SW480 (cell line): ENCODE measurements around the gene TNIP2.

Experiments
- DNase-seq: peaks from one replicate; pipeline ENCODE4 v3.0.0-alpha.2; 2016; ENCODE audit warnings: low spot score

The TNIP2 gene, protein sequence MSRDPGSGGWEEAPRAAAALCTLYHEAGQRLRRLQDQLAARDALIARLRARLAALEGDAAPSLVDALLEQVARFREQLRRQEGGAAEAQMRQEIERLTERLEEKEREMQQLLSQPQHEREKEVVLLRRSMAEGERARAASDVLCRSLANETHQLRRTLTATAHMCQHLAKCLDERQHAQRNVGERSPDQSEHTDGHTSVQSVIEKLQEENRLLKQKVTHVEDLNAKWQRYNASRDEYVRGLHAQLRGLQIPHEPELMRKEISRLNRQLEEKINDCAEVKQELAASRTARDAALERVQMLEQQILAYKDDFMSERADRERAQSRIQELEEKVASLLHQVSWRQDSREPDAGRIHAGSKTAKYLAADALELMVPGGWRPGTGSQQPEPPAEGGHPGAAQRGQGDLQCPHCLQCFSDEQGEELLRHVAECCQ

DNA sequence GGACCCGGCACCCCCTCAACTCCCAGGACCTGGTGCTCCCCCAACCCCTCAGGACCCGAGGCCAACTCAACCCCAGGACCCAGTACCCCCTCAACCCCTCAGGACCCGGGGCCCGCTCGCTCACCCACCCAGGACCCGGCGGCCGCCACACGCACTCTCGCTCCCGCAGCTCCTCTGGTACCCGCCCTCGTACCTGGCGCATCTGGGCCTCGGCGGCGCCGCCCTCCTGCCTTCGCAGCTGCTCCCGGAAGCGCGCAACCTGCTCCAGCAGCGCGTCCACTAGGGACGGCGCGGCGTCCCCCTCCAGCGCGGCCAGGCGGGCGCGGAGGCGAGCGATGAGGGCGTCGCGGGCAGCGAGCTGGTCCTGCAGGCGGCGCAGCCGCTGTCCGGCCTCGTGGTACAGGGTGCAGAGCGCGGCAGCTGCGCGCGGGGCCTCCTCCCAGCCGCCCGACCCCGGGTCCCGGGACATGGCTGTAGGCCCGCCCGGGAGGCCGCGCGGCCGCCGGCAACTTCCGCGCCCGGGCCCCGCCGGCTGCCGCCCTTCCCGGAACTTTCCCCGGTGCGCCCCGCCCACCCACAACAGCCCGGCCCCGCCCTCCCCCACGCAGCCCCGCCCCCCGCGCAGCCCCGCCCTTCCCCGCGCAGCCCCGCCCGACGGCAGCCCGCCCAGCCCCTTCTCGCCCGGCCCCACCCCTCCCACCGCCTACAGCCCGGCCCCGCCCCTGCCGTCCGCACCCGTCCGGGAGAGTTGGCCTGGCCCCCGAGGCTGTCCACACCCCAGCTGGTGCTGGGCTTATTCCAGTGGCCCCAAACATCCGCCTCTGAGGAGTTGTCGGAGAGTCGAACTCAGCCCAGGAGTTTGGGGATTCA is at the start of gene TNIP2:
Gene TNIP2 (minus strand): TSS at position 516 of the 870 bp plus-strand sequence. CDS start 47 bp downstream, at position 469.
- peak; percentile 69 for DNase-seq

DNA sequence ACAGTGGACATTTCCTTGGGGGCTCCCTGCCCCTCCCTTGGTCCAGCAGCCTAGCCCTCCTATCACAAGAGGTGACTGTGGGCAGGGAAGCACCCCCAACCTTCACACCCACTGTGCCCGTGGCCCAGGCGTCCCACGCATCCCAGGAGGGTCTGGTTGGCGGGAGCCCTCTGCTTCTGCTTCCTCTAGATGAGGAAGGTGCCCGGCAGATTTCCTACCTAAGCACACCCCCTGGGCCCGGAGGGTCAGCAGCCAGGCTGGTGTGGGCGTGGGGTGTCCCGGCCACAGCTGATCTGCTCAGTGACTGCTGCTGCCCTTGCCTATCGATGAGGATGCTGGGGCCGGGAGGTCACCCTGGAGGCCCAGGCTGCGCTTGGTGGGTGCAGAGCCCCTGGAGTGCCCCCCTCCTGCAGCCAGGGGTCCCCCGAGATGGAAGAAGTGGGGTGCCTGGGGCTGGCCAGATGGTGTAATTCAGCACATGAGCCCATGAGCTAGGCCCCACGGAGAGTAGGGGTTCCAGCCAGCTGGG is 48.9 kb upstream of the TNIP2 start:
- no peak for DNase-seq

DNA sequence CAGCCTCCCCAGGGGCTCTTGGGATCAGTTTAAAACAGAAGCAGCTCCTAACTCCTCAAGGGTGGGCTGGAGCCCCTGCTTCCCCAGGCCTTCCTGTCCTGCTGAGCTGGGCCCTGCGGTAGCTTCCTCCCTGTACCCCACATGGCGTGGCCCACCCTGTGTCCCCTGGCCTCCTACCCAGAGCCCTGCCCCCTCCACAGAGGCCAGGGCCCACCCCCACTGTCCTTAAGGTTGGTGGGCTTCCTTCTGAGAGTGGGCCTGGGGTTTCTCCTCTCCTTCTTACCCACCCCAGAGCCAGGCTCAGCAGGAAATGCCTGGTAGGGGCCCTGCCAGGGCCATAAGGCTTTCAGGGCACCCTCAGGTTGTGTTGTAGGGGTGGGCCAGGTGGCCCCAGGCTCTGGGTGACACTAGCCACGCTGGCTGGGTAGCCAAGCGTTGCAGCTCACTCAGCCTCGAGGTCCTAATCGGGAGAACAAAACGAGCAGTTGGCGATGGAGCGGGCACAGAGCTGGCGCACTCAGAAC is 48.4 kb upstream of the TNIP2 start:
- DNase-seq, result no peak

DNA sequence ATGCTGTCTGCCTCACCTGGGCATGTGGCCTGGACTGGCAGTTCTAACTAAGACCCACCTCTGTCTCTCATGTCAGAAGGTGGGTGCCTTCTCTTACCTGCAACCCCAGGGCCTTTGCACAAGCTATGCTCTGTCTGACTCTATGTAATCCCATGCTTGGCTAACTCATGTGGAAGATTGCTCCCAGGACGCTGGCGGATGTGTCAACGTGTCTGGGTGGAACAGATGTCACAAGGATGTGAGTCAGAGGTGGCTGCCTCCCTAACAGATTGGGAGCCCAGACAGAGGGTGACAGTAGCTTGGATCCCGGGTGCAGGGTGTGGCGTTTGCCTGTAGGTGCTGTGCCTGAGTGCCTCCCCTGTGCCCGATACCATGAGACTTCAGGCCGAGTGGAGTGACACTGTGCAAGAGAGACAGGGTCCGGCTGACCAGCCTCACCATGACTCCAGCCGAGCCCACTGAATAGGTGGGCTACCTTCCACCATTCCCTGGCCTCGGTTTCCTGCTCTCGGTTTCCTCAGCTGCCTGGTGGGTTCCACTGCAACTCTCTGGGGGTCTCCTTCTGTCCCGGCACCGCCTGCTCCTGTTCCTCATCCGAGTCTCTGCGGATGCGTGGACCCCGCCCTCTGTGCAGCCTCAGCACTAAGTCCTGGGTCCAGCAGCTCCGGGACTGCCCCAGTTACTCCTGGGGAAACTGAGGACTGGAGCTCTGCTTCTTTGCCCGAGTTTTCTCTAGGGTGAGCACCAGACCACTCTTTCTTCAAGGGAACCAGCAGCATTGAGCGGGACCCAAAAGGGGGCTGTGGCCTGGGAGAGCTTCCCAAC is 47.7 kb upstream of the TNIP2 start:
- peak; percentile 55 for DNase-seq

DNA sequence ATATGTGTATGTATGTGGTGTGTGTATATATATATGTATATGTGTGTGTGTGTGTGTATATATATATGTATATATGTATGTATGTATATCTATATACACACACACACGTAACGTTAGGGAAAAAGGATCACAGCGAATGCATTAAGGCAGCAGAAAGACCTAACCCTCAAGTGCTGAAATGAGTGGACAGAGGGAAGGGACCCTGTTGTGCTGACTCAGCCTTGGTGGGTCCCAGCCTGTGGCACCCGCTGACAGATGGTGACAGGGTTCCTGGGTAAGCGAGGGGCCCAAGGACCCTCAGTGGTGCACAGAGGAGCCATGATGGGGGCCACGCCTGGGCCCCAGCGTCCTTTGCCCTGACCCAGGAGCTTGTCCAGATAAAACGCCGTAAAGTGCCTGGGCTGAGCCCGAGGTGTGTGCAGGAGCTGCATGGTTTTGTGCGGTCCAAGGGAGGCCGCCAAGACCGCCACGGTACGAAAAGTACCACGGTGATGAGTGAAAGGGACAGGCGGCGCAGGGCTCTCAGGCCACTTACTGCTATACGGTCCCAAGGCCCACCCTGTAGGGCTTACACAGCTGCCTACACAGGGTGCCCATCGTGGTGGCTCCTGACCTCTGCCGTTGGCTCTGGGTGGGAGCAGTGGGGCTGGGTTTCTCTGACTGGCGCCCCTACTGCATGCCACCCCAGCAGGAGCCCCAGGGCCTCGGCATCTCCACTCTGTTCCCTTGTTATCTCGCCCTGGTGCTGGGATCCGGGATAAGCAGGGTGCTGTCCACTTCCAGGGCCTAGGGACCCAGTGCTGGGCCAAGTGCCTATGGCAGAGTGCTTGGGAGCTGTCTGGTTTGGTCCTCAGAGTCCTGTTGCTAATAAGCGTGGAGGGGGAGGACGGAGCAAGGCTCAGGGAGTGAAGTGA is 46.7 kb upstream of the TNIP2 start:
- DNase-seq, result no peak

DNA sequence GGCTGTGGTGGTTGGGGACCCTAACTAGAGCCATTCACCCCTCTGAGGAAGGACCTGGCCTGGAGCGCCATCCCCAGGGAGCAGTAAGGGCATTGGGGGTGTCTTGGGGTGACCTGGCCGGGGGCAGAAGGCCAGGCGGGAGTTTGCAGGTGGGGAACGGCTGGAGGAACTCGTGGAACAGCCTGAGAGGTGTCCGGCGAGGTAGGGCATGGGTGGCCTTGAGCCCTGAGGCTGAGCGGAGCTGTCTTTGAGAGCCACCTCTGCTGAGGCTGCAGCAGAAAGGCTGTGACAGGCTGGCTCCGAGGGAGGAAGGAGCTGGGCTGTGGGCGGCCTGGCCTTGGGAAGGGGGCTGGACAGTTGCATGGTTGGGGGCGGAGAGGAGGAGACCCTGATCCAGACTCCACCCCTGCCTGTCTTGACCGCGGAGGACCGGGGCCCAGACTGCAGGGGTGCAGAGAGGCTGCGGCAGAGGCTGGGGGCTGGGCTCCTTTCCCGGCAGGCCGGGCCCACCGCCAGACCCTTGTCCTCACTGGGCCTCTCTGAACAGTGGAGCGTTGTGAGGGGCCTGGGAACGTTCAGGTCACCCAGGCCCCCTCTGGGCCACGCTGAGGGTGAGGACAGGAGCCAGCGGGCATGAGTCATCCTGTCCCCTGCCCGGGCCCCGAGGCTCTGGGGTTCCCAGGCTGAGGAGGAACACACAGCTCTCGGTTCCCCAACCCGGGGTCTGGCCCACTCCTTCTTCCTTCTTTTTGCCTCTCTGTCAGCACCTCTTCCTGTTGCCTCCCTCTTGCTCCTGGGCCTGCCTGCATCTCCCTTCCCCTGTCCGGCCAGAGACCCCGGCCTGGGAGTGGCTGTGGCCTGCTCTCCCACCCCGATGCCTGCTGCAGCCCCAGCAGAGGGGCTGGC is 44.8 kb upstream of the TNIP2 start:
- peak; percentile 39 for DNase-seq

DNA sequence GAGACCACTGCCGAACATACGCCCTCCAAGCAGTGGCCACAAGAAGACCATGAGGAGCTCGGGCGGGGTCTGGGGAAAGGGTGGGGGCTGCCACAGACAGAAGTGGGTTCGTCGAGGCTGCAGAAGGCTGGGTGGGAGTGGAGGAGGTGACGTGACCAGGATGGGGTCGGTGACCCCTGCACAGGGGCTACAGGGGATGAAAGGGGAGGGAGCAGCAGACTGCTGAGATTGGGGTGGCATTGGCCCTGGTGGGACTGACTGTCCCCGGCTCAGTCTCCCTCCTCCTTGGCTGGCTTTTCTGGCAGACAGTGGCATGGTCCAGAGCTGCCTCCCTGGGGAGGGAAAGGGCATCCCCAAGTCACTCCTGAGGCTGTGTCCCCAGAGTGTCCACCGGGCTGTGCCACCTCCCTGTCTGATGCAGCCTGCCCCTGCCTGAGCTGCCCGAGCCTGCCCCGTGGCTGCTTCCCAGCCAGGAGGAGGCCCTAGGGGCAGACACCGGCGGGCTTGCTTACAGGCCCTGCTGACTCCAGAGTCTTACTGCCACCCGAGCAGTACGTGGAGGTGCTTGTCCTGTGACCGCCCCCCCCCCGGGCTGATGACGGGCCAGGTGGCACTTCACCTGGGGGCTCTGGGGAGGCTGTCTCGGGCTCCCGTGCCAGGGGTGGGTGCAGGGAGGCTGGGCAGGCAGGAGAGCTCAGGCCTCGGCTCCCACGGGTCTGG is 44.0 kb upstream of the TNIP2 start:
- DNase-seq, result peak; percentile 29

DNA sequence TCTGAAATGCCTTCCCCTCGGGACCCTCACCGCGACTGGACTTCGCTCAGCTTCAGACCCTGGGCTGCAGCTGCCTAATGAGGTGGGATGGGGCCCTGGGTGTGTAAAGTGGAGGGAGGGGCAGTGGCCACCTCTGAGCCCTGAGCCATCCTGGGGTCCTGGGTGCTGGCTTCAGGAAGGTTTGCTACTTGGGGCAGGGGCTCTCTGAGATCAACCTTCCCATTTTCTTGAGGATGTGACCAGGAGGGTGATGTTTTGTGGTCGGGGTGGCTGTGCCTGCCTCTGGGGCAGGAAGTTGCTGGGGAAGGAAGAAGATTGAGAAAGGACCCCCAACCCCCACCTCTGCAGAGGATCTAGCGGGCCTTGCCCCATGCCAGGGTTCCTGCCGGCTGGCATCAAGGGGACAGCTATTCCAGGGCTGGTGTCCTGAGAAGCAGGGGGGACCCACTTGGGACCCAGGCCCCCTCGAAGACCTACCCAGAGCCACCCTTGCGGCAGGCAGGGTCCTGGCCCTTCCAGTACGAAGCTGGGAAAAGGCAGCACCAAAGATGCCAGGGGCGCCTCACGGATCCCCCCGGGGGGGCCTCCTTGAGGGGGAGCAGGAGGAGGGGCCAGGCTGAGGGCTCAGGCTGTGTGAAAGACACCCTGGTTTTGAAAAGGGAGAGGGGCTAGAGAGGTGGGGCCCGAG is 43.2 kb upstream of the TNIP2 start:
- no peak for DNase-seq

DNA sequence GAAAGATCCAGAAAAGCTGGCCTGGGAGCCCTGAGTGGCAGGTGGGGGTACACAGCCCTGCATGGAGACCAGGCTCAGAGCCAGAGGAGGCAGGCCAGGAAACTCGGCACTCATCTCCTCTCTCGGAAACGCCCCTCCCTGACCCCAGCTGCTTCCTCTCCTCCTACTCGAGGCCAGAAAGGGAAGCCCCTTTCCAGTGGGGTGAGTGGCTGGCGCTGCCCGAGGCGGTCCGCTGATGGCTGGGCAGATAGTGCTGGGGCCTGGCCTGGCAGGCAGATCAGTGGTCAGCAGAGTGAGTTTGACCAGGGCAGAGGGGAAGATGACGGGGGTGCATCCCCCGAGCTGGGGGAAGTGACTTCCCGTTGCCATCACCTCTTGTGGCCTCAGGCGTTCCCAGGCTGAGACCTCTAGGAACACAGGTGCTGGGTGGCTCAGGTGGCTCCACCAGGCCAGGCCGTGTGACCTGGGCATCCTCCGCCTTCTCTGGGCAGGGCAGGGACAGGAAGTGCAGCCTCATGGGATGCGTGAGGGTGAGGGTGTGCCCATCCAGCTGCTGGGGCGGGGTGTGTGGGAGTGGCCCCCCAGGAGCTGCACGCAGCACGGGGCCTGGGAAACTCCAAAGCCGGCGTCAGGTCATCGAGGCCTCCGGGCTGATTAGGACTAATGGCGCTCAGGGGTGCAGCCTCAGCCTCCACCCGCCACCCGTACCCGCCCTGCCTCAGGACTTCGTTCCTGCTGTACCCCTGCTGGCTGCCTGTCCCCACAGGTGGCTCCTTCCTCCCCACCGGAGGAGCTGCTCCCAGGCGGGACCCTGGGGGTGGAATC is 42.5 kb upstream of the TNIP2 start:
- peak; percentile 63 for DNase-seq

DNA sequence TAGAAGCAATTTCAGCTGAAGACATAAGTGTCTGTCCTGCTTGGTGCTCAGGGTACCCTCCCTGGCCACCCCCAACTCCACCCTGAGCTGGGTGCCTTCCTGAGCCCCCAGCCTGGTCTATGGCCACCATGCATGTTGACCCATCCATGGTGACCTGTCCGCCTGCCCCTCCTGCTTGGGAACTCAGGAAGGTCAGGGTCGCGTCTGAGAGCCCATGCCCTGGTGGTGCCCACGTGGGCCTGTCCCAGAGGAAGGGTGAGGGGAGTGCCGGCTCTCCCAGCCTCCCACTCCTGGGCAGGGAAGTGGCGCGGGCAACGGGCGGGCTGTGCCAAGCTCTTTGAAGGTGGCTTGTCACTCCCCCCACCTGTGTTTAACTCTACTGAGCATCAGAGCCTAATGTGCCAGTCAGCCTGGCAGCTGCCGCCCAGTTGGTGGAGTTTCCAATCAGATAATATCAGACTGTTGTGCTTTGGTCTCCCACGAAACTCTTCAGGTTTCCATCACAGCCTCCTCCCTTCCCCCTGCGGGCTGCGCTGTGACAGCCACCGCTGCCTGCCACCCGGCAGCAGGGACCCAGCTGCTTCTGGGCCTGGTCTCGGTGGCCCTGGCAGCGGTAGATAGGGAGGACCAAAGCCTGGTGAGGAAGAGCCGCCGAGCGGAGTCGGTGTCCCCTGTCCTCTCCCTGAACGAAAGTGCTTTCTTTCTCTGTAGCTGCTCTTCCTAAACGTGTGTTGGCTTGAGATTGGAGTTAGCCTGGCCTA is 41.6 kb upstream of the TNIP2 start:
- no peak for DNase-seq

DNA sequence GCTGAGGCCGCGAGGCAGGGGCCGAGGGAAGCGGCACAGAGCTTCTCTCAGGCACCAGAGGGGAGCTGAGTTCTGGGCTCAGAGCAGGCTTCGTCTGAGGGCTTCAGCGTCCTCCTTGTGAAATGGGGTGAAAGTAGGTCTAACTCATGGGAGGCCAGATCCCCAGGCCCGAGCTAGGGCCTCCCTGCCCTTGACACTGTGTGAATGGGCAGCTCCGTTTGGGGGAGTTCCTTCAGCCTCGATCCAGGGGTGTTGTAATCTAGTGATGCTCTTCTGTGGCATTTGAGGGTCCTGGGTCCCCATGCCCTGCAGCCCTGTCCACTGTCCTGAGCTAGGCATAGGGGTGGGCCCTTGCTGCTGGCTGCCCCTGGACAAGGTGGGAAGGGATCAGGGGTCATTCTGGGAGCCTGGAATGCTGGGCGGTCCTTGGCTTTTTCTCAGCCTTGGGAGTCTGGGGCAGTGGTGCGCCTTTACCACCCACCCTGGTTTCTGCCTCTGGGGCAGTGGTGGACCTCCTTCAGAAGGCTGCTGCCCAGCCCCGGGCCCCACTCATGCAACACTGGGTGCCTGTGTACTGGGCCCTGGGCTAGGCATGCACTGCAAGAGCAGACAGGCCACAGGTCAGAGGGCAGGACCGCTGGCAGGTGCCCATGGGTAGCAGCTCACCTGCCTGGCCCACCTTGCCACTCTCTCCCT is 40.9 kb upstream of the TNIP2 start:
- DNase-seq, result no peak

DNA sequence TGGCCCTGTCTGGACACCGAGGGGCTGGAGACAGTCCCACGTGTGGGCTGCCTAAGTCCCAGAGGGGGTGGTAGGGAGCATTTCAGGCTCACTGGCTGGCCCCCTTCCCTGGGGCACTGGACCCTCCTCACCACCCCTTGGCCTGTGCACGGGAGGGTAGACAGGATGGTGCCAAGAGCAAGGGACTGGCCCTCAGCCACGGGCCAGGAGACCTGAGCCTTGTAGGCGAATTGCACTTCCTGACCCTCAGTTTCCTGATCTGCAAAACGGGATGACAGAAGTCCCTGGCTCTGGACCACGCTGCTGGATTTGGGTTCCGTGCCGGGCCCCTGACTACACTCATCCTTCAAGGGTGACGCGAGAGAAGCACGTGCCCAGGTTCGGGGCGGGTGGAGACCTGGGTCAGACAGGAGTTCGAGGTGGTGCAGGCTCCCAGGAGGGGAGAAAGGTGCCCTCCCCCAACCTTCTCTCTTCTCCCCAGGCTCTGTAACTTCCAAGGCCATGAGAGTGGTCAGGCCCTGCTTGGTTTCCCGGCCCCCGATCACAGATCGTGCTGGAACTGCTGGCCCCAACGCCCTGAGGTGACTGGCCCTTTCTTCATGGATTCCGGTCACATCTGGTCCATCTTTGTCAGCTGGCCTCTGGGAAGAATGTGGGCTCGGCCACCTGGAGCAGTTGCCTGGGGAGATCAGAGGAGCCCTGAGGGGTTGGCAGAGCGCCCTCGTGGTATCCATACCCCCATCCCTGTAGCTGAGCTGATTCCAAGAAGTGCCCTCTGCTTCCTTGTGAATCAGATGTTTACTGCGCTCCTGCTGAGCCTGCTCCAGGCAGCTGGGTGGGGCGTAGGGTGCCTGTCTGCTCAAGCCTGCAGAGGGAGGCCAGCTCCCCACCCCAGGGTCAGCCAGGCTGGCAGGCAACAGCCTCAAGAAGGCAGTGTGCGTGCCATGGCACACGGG is 40.0 kb upstream of the TNIP2 start:
- DNase-seq, result no peak

DNA sequence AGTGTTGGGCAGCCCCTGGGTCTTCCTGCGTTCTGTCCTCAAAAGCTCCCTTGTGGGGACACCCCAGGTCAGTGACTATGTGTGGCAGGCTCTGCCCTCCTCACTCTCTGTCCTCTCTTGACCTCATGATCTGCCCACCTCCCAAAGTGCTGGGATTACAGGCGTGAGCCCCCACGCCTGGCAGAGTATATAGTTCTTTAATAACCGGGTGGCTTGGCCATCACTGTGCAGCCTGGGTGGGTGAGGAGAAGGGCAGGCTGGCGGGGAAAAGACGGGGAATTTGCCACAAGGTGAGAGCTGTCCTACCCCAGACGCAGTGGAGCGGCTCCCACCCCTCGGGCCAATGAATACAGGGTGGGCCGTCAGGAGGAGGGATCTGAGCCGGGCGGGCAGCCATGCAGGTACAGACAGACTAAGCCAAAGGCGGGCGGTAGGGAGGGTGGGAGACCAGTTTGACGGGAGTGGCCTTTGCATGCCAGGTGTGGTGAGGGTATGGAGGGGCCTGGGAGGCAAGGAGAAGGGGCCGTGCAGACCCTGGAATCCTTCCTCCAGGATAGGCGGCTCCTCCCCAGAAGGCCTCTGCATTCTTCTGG is 39.3 kb upstream of the TNIP2 start:
- DNase-seq, result no peak
